Muscle of leg (tissue), 11 donors: Measurements from ENCODE around the gene SLC25A29. TPM values are rescaled to one million over a fixed set of nuclear protein-coding genes. Genes with fewer than 3 reads are reported as not detected.

ENCODE experiments used
- DNase-seq: peaks from one replicate; pipeline ENCODE4 v3.0.0; 2013
- H3K27ac ChIP-seq: one replicate; pipeline ENCODE4 v1.5.1; 2013; ENCODE audit warnings: mild to moderate bottlenecking, low read length, control low read depth
- H3K27me3 ChIP-seq: one replicate; pipeline ENCODE4 v1.6.1; 2013; ENCODE audit warnings: low read length; ENCODE audit not compliant: control insufficient read depth, insufficient read depth
- H3K36me3 ChIP-seq: one replicate; pipeline ENCODE4 v1.6.1; 2013; ENCODE audit warnings: low read length; ENCODE audit not compliant: control insufficient read depth, insufficient read depth
- H3K4me1 ChIP-seq: one replicate; pipeline ENCODE4 v1.6.1; 2013; ENCODE audit warnings: low read length; ENCODE audit not compliant: control insufficient read depth, insufficient read depth
- H3K4me3 ChIP-seq: one replicate; pipeline ENCODE4 v1.5.1; 2013; ENCODE audit warnings: low read length, control low read depth
- H3K9me3 ChIP-seq: replicated peaks from 2 replicates; pipeline ENCODE4 v1.6.1; 2013; ENCODE audit warnings: low read depth, low read length; ENCODE audit not compliant: control insufficient read depth
- WGBS: methylation state at CpG from one replicate; pipeline ENCODE4 v1.1.5; 2013; ENCODE audit warnings: missing lambda C conversion rate; ENCODE audit not compliant: insufficient coverage; 5-methylcytosine and 5-hydroxymethylcytosine counted together
- polyA plus RNA-seq, 8 donors: library from polyadenylated mRNA; unstranded; fragments of 120-200 nt; gene quantifications; one replicate each; pipeline versions ENCODE4 v1.2.1 to v1.2.3, GENCODE V29; 2013; ENCODE audit warnings: inconsistent platforms in 1 of 8, low replicate concordance in 1 of 8; ENCODE audit not compliant: insufficient read length in 8 of 8, insufficient read depth in 1 of 8
- total RNA-seq: library from RNA; stranded (reverse); fragments of 120-200 nt; gene quantifications from one replicate; pipeline ENCODE4 v1.2.4, GENCODE V29; 2013

Gene SLC25A29
- total and polyA plus RNA-seq, 9 donors, result 16.0 to 49.0 (median 30.4) TPM

DNA sequence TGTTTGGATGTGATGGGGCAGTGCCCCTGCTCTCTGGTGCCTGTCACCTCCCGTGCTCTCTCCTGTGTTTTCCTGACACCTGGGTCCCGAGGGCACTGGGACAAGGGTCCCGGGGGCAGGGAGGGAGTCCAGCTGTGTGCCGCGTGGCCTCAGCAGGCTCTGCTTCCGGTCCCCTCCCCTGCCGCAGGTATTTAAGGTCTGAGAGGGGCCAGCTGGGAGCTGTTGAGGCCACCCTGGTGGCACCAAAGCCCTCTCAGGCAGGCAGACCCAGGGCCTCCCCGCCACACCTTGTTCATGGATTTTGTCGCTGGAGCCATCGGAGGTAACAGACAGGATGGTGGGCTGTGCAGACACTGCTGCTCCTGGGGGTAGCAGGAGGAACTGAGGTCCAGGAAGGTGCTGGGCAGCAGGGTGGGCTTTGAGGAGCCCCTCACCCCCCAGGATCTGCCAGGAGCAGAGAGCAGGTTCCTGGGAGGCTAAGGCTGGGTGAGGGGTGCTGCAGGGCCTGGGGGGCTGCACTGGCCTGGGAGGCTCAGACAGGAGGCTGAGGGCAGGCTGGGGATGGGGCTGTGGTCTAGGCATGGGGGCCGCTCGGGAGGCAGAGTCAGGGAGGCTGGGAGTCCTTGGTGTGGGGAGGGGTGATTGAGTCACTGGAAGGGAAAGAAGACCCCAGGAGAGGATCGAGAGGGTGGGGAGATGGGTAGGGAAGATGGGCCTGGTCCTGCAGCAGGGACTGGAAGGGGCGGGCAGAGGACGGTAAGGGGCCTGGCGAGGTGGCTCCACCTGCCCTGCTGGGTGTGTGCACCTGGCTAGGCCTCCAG, 17.1 kb upstream of the SLC25A29 start, which contains the start of gene SLC25A47:
Gene SLC25A47, plus strand, starts transcription at position 219 of the 821 bp plus-strand sequence. Its CDS starts 76 bp downstream, at position 295.
- no peak for DNase-seq
- no peak within 1 kb of the TSS for H3K27ac ChIP-seq
- peaks cover 18% of the 10 kb centered on the region for H3K4me1 ChIP-seq
- no peaks in the 10 kb centered on the region for H3K27me3 ChIP-seq
- no peak within 1 kb of the TSS for H3K4me3 ChIP-seq
- H3K9me3 ChIP-seq, result no peaks in the 10 kb centered on the region
- no peaks in the 10 kb centered on the region for H3K36me3 ChIP-seq
- 61% methylated on average over 14 of the region's 16 CpGs for WGBS

- no peak overlapping the region for H3K27ac ChIP-seq
- H3K36me3 ChIP-seq, result no peaks in the 10 kb centered on the region
- 58% methylated on average over 8 of the region's 15 CpGs for WGBS
- no peak for DNase-seq
- H3K4me3 ChIP-seq, result no peak overlapping the region
- no peaks in the 10 kb centered on the region for H3K27me3 ChIP-seq
- H3K4me1 ChIP-seq, result peaks cover 24% of the 10 kb centered on the region
- no peaks in the 10 kb centered on the region for H3K9me3 ChIP-seq
Measured at GRCh38 chr14:100322138-100322957, 16.1 kb upstream of the SLC25A29 start.

DNA sequence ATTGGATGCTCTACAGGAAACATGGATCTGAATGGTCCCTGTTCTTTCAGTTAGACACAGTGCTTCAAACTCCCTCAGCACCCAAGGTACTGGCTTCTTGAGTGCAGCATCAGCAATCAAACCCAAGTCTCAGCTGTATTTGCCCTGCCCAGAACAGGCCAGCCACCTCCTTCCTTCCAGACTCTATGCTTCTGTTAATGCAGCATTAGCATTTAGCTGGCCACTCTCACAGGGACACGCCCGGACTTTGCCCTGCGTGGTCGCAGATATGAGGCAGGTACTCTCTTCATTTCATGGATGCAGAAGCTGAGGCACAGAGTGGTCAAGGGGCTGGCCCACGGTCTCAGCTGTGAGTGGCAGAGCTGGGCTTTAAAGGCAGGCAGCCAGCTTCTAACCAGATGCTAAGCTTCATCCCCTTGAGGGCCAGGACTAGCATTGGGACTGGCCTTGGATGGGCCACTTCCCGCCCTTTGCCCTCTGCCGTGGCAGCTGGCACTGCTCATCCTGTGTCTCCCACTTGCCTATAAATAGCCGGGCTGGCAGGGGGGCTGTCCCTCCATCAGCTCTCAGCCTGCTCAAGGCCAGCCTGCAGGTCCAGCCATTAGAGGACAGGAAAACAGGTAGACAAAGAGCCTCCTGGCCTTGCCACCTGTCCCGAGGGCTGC, 15.4 kb upstream of the SLC25A29 start:
- H3K27ac ChIP-seq, result peak overlapping the region; percentile 47
- no peaks in the 10 kb centered on the region for H3K9me3 ChIP-seq
- WGBS, result 73% methylated on average over 9 of the region's 9 CpGs
- H3K27me3 ChIP-seq, result no peaks in the 10 kb centered on the region
- peaks cover 24% of the 10 kb centered on the region for H3K4me1 ChIP-seq
- H3K4me3 ChIP-seq, result no peak overlapping the region
- no peaks in the 10 kb centered on the region for H3K36me3 ChIP-seq
- DNase-seq, result peak; percentile 42

DNA sequence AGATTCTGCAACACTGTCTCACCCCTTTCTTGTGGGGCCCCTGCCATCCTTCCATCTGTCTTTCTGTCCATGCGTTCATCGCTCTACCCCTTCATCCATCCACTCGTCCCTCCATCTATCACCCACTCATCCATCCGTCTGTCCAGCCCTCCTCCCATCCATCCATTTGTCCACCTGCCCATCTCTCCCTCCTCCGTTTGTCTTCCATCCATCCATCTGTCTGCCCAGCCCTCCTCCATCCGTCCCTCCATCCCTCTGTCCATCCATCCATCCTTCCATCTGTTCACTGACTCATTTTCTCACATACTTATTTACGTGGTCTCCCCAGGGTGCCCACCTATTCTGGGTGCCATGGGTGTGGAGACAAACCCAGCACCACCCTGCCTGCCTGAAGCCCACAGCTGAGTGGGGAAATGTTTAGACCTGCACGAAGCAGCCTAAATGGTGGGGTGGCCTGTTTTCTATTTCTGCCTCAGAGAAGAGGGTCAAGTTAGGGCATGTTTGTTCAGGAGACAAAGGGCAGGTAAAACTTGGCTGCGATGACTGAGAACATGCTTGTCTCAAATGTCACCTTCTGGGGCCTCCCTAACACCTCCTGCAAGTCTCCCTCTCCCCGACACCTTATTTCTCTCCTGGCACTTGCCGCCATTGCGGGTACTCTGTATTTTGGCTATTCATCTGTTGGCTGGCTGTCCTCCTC, 14.1 kb upstream of the SLC25A29 start:
- WGBS, result 83% methylated on average over 11 of the region's 12 CpGs
- no peak for DNase-seq
- peaks cover under 1% of the 10 kb centered on the region for H3K9me3 ChIP-seq
- H3K36me3 ChIP-seq, result no peaks in the 10 kb centered on the region
- H3K4me1 ChIP-seq, result peaks cover 24% of the 10 kb centered on the region
- H3K27me3 ChIP-seq, result no peaks in the 10 kb centered on the region
- H3K27ac ChIP-seq, result no peak overlapping the region
- no peak overlapping the region for H3K4me3 ChIP-seq

- Histone ChIP-seq H3K27ac (no peak overlapping the region), H3K9me3 (peaks cover 2% of the 10 kb centered on the region), H3K4me3 (peak overlapping the region; percentile 20), H3K27me3 (no peaks in the 10 kb centered on the region), H3K36me3 (no peaks in the 10 kb centered on the region), H3K4me1 (peaks cover 35% of the 10 kb centered on the region)
- DNase-seq, result peak; percentile 65
- 27% methylated on average over 35 of the region's 40 CpGs for WGBS
Measured at GRCh38 chr14:100317912-100318808, 11.9 kb upstream of the SLC25A29 start.

DNA sequence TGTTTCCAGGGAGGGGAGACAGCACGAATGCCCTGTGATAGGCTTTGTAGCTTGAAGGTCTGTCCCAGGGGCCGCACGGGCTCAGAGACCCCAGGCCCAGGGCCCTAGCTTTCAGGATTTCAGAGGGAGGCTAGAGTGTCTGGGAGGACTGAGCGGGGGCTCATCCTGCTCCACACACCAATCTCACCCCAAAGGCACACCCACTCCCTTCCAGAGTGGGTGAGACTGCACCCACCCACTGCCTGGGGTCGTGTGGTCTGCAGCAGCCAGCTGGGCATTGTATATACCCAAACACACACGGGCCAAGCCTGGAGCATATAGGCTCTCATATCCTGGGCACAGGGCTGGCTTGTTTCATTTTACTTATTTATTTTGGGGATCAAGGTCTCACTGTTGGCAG, 11.1 kb upstream of the SLC25A29 start:
- Histone ChIP-seq H3K36me3 (no peaks in the 10 kb centered on the region), H3K4me1 (peaks cover 38% of the 10 kb centered on the region), H3K27me3 (peaks cover 6% of the 10 kb centered on the region), H3K4me3 (no peak overlapping the region), H3K9me3 (peaks cover 2% of the 10 kb centered on the region), H3K27ac (no peak overlapping the region)
- no peak for DNase-seq
- 86% methylated on average over 3 of the region's 6 CpGs for WGBS

GRCh38 chr14:100314724-100315123, 8.5 kb upstream of the SLC25A29 start:
- Histone ChIP-seq H3K27me3 (peaks cover 12% of the 10 kb centered on the region), H3K4me1 (peaks cover 29% of the 10 kb centered on the region), H3K4me3 (no peak overlapping the region), H3K36me3 (no peaks in the 10 kb centered on the region), H3K9me3 (peaks cover 2% of the 10 kb centered on the region), H3K27ac (no peak overlapping the region)
- no peak for DNase-seq
- 85% methylated on average over 6 of the region's 6 CpGs for WGBS

DNA sequence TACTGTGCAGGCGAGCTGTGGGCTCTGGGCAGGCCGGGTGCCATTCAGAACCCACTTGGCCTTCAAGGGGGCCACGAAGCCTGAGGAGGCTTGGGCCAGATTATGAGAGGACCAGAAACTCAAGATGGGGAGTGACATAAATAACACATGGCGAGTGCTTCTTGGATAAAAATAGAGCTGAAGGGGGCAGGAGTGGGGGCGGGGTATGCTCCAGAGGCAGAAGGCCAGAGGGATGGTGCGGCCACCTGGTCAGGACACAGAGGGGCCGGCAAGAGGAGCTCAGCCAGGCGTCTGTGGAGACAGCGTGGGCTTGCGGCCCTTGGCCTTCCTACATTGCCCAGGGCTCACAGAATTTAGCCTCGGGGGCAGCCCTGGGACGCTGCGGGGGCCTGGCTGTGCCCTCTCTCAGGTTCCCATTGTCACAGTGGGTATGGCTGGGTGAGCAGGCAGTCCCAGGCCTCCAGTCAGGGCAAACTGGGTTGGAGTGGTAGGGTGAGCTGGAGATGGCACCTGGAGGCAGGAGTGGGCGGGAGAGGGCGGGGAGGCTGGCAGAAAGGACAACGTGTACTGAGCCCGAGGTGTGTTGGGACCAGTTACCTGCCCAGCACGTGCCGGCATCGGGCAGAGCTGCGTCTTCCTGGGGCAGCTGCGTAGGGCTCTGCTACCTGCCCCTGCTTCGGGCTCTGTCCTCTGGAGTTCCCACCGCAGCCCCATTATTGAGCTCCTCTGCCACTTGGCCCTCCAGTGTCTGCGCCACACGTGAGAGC, 7.4 kb upstream of the SLC25A29 start:
- Histone ChIP-seq H3K36me3 (no peaks in the 10 kb centered on the region), H3K4me1 (peaks cover 36% of the 10 kb centered on the region), H3K27ac (peak overlapping the region; percentile 90), H3K27me3 (peaks cover 12% of the 10 kb centered on the region), H3K9me3 (peaks cover 2% of the 10 kb centered on the region), H3K4me3 (no peak overlapping the region)
- 73% methylated on average over 25 of the region's 26 CpGs for WGBS
- DNase-seq, result peak; percentile 56
